ENCODE measurements around the gene THTPA. TPM values are rescaled to one million over a fixed set of nuclear protein-coding genes. Genes with fewer than 3 reads are reported as not detected.
"Not testable (repeated sequence)": the region's sequence is repeated elsewhere in the genome, so short reads cannot be mapped to it uniquely, and the experiment has no call there.

The THTPA gene
- total and polyA plus RNA-seq, 2 of the 13 experiments (the other 11 are each of a cell fraction or from before 2014, with no cell fraction given), result 7.4 to 8.7 TPM

GRCh38 chr14:23583761-23584526, 27.9 kb downstream of the THTPA start (continued):
- TF ChIP-seq FOXO4 (CRISPR knock-in tag; conservative IDR thresholded peaks at IDR 0.05), result peak; percentile 95
- TF ChIP-seq RBM39 (IDR thresholded peaks at IDR 0.05; ENCODE audit: low read depth, low read length, poor library complexity, severe bottlenecking), result peak; percentile 85
- TF ChIP-seq MLXIP (CRISPR knock-in tag; IDR thresholded peaks at IDR 0.05; ENCODE audit: borderline replicate concordance), result peak; percentile 68; the same call in 1 of the 2 replicates
- TF ChIP-seq ISL2 (CRISPR knock-in tag; IDR thresholded peaks at IDR 0.05), result peak; percentile 88
- peak; percentile 96; the same call in 1 of the 2 replicates for TF ChIP-seq DNMT1 (CRISPR knock-in tag; IDR thresholded peaks at IDR 0.05)
- TF ChIP-seq ZNF761 (CRISPR knock-in tag; conservative IDR thresholded peaks at IDR 0.05), result peak; percentile 91
- peak; percentile 83; the same call in 1 of the 2 replicates for TF ChIP-seq DDIT3 (CRISPR knock-in tag; IDR thresholded peaks at IDR 0.05)
- peak; percentile 85; the same call in 1 of the 2 replicates for TF ChIP-seq CCDC6 (CRISPR knock-in tag; IDR thresholded peaks at IDR 0.05)
- TF ChIP-seq ZKSCAN1 (IDR thresholded peaks at IDR 0.05; ENCODE audit: low read length), result peak; percentile 91
- 0 out of 2 replicates have a peak, but pooled peaks have one; percentile 42 for TF ChIP-seq MAFG (CRISPR knock-in tag; IDR thresholded peaks at IDR 0.05)
- peak; percentile 91 for TF ChIP-seq ERF (CRISPR knock-in tag; IDR thresholded peaks at IDR 0.05)
- TF ChIP-seq ZNF20 (CRISPR knock-in tag; IDR thresholded peaks at IDR 0.05), result peak; percentile 77
- TF ChIP-seq ZNF75D (CRISPR knock-in tag; IDR thresholded peaks at IDR 0.05; ENCODE audit: borderline replicate concordance), result peak; percentile 93; the same call in 1 of the 2 replicates
- TF ChIP-seq ZNF598 (CRISPR knock-in tag; IDR thresholded peaks at IDR 0.05; ENCODE audit: borderline replicate concordance), result peak; percentile 61; the same call in 1 of the 2 replicates
- TF ChIP-seq SOX13 (IDR thresholded peaks at IDR 0.05), result peak; percentile 93
- peak; percentile 19 to 71; a peak in 2 of 4 replicates for TF ChIP-seq SOX13 (CRISPR knock-in tag; conservative IDR thresholded peaks at IDR 0.05 in 1 of 2, IDR thresholded peaks at IDR 0.05 in 1 of 2)
- TF ChIP-seq TCF12 (IDR thresholded peaks at IDR 0.05), result not testable (repeated sequence)
- peak; percentile 89; the same call in 1 of the 2 replicates for TF ChIP-seq TCF12 (CRISPR knock-in tag; IDR thresholded peaks at IDR 0.05)
- TF ChIP-seq RAD21 (CRISPR knock-in tag; IDR thresholded peaks at IDR 0.05), result peak; percentile 31
- peak; percentile 90 for TF ChIP-seq IKZF4 (CRISPR knock-in tag; IDR thresholded peaks at IDR 0.05; ENCODE audit: borderline replicate concordance, low read depth, not compliant biosample characterization)
- TF ChIP-seq ZNF451 (CRISPR knock-in tag; IDR thresholded peaks at IDR 0.05), result peak; percentile 85; the same call in 1 of the 2 replicates
- peak; percentile 97 for TF ChIP-seq BORCS8-MEF2B (CRISPR knock-in tag; IDR thresholded peaks at IDR 0.05)
- peak; percentile 95; the same call in 1 of the 2 replicates for TF ChIP-seq AHR (CRISPR knock-in tag; IDR thresholded peaks at IDR 0.05)
- TF ChIP-seq REPIN1 (CRISPR knock-in tag; IDR thresholded peaks at IDR 0.05; ENCODE audit: borderline replicate concordance, low read depth), result peak; percentile 99
- peak; percentile 83 for TF ChIP-seq POGZ (CRISPR knock-in tag; IDR thresholded peaks at IDR 0.05)
- peak; percentile 97; the same call in 1 of the 2 replicates for TF ChIP-seq ZNF782 (CRISPR knock-in tag; IDR thresholded peaks at IDR 0.05; ENCODE audit: borderline replicate concordance)

Data from HepG2 (cell line).